Esophagus squamous epithelium (tissue), 4 donors: Measurements from ENCODE around the gene OR10AG1.

ENCODE experiments used
- CTCF ChIP-seq, 6 experiments: fragments of 450-650 bp in 4 of 6; fragments of 200-600 bp in 2 of 6; sonication (generic) in 2 of 6; IDR thresholded peaks; one replicate each; pipeline ENCODE4 v1.5.1; 2016 to 2019; ENCODE audit warnings: antibody characterized with exemption in 6 of 6, mild to moderate bottlenecking in 4 of 6, moderate library complexity in 4 of 6
- POLR2A ChIP-seq, 4 donors: fragments of 450-650 bp; IDR thresholded peaks; one replicate each; pipeline ENCODE4 v1.6.1; 2017; ENCODE audit warnings: antibody characterized with exemption in 4 of 4, mild to moderate bottlenecking in 4 of 4, moderate library complexity in 3 of 4

- TF ChIP-seq CTCF (IDR thresholded peaks at IDR 0.05): no peak
- no peak for TF ChIP-seq POLR2A (IDR thresholded peaks at IDR 0.05)
These were observed 49.2 kb downstream of the OR10AG1 start for GRCh38 chr11:55920537-55920936.
